Measurements from ENCODE around the gene MALSU1.

DNA sequence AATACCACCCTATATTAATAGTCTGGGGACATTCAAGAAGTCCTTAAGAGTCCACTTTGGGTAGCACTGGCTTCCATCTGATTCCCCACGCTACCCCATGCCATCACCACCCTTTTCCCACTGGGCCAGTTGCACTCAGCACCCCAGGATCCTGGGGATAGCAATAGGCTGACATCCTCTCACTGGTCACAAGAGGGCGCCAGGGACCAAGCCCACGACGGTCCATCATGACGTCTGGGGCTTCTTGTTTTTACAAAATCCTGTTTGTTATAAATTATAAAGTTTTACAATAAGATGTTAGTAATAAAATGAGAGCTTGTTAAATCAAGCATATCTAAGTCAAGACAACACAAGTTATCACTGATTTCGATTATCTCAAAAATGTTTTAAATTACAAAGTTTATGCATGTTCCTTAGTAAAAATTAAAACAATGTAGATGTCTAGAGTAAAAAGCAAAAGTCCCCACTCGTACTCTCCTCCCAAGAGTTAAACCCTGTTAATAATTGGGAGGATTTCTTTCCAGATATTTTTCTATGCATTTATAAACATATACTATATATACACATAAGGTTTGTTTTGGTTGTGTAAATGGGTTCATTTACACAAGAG, 37.2 kb upstream of the MALSU1 start:
- TF ChIP-seq POLR2A (IDR thresholded peaks at IDR 0.05) (no peak), CTCF (IDR thresholded peaks at IDR 0.05) (peak; percentile 62 to 81 (median 73)), EP300 (IDR thresholded peaks at IDR 0.05) (no peak)
